ENCODE data around the gene ZIC4.

The ZIC4 gene

GRCh38 chr3:147406028-147406931 lies at the start of gene ZIC4:
ZIC4 (minus strand) TSS chr3:147406543; CDS start chr3:147402797, 3,746 bp downstream.
- no peak for DNase-seq

GRCh38 chr3:147449669-147450068 lies 43.3 kb upstream of the ZIC4 start:
- DNase-seq = no peak

GRCh38 chr3:147447224-147447623 lies 40.9 kb upstream of the ZIC4 start:
- DNase-seq = no peak

- DNase-seq = no peak
Measured at GRCh38 chr3:147431751-147432150, 25.4 kb upstream of the ZIC4 start.

- no peak for DNase-seq
Measured at GRCh38 chr3:147428754-147429153, 22.4 kb upstream of the ZIC4 start.

GRCh38 chr3:147428326-147428725 lies 22.0 kb upstream of the ZIC4 start:
- no peak for DNase-seq

- DNase-seq = no peak
Measured at GRCh38 chr3:147427746-147428145, 21.4 kb upstream of the ZIC4 start.

GRCh38 chr3:147426931-147427330 lies 20.6 kb upstream of the ZIC4 start:
- no peak for DNase-seq

GRCh38 chr3:147425388-147425850 lies 19.1 kb upstream of the ZIC4 start:
- DNase-seq = no peak

- DNase-seq = no peak
Measured at GRCh38 chr3:147424581-147425387, 18.4 kb upstream of the ZIC4 start.

GRCh38 chr3:147423798-147424580 lies 17.6 kb upstream of the ZIC4 start:
- DNase-seq = no peak

- DNase-seq = no peak
Measured at GRCh38 chr3:147423537-147423797, 17.1 kb upstream of the ZIC4 start.

- no peak for DNase-seq
Measured at GRCh38 chr3:147422601-147423536, 16.5 kb upstream of the ZIC4 start.

- DNase-seq = no peak
Measured at GRCh38 chr3:147422196-147422595, 15.9 kb upstream of the ZIC4 start.

- no peak for DNase-seq
Measured at GRCh38 chr3:147421184-147421912, 15.0 kb upstream of the ZIC4 start.

- no peak for DNase-seq
Measured at GRCh38 chr3:147420353-147421183, 14.2 kb upstream of the ZIC4 start.

GRCh38 chr3:147419781-147420224 lies 13.5 kb upstream of the ZIC4 start:
- no peak for DNase-seq

- DNase-seq = no peak
Measured at GRCh38 chr3:147418808-147419701, 12.7 kb upstream of the ZIC4 start.

- DNase-seq = no peak
Measured at GRCh38 chr3:147418371-147418781, 12.0 kb upstream of the ZIC4 start.
